ENCODE results near the gene CSPG4.

- TF ChIP-seq EZH2 (IDR thresholded peaks at IDR 0.05; ENCODE audit: low read length), result no peak
- TF ChIP-seq, protein P1, sequence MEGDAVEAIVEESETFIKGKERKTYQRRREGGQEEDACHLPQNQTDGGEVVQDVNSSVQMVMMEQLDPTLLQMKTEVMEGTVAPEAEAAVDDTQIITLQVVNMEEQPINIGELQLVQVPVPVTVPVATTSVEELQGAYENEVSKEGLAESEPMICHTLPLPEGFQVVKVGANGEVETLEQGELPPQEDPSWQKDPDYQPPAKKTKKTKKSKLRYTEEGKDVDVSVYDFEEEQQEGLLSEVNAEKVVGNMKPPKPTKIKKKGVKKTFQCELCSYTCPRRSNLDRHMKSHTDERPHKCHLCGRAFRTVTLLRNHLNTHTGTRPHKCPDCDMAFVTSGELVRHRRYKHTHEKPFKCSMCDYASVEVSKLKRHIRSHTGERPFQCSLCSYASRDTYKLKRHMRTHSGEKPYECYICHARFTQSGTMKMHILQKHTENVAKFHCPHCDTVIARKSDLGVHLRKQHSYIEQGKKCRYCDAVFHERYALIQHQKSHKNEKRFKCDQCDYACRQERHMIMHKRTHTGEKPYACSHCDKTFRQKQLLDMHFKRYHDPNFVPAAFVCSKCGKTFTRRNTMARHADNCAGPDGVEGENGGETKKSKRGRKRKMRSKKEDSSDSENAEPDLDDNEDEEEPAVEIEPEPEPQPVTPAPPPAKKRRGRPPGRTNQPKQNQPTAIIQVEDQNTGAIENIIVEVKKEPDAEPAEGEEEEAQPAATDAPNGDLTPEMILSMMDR (optimal IDR thresholded peaks at IDR 0.05 in 1 of 3, IDR thresholded peaks at IDR 0.05 in 1 of 3, conservative IDR thresholded peaks at IDR 0.05 in 1 of 3; ENCODE audit: extremely low read depth in 1 of 3, insufficient read depth in 2 of 3, low read length in 3 of 3), result no peak
These were observed 86.9 kb downstream of the CSPG4 start, which contains the start of gene SNUPN for GRCh38 chr15:75625542-75626347.
